ENCODE data around the gene ADGRB2.
"Not testable (repeated sequence)": the region's sequence is repeated elsewhere in the genome, so short reads cannot be mapped to it uniquely, and the experiment has no call there.

ADGRB2 gene

GRCh38 chr1:31725134-31725533 is 39.0 kb downstream of the ADGRB2 start:
- DNase-seq: no peak

DNA sequence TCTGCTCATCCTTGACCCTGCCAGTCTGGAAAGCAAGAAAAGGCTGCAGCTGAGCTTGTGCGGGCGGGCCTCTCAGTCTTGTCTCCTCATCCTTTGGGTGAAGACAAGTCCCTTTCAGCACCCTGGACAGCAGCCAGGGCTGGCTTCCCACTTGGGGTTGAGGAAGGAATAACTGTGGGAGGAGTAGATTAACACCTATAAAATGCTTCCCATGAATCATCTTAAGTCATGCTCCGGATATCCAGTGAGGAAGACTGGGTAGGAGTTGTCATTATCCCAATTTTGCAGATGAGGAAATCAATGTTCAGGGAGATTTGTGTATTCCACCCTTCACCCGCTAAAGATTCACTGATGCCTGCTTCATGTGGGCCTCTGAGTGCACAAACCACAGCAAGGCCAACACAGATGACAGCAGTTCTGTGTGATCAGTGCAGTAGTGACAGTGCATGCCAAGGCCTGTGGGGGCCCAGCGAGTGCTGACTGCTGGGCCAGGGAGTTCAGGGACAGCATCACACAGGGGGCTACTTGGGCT is 40.2 kb downstream of the ADGRB2 start:
- DNase-seq: no peak

GRCh38 chr1:31718327-31718897 is 45.7 kb downstream of the ADGRB2 start:
- DNase-seq: no peak

GRCh38 chr1:31717341-31717740 is 46.8 kb downstream of the ADGRB2 start:
- no peak for DNase-seq

DNA sequence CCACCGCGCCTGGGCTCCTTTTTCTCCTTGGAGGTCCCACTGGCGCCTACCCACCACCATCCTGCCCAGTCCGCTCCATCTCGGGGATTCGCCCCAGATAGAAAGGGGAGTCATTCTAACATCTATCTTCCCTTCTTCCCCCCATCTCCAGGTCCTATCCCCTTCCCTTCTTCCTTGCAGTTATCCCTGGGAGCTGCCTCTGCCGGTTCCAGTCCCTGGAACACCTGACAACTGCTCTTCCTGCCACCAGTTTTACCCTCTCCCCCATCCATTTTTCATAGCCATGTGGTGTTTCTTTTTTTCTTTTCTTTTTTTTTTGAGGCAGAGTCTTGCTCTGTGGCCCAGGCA is 48.3 kb downstream of the ADGRB2 start:
- DNase-seq: no peak

DNA sequence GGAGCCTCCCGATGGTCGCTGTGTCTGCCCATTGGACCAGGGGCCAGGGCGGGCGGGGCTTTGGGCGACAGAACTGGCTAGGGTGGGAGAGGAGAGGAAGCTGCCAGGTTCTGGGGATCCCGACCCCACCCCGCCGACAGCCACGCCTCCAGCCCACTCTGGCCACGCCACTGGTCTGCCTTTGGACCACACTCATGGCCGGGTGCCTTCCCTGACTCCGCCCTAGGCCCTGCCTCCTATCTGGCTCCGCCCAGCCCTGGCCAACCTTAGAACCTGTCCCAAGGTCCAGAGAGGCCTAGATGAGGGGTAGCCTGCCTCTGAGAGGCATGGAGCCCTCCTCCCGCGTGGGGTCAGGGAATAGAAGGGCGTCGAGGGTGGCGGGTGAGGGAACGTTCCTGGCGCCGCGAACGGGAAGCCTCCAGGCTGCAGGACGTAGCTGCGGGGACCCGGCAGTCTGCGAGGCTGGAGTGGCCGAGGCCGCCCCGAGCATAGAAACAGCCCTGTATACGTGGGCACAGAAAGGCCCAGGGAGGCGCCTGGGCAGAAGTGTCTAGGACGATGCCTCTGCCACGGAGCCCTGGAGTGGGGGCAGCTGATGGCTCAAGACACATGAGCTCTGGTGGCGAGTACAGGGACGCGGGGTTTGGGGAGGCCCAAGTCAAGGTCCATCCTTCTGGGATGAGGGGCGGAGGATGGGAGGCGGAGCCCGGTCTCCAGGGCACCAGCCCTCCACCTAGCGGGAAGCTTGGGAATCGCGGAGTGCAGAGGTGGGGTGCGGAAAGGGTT is 48.9 kb downstream of the ADGRB2 start:
- DNase-seq: peak; percentile 21

- no peak for DNase-seq
Observed at GRCh38 chr1:31714442-31715086, 49.6 kb downstream of the ADGRB2 start.

DNA sequence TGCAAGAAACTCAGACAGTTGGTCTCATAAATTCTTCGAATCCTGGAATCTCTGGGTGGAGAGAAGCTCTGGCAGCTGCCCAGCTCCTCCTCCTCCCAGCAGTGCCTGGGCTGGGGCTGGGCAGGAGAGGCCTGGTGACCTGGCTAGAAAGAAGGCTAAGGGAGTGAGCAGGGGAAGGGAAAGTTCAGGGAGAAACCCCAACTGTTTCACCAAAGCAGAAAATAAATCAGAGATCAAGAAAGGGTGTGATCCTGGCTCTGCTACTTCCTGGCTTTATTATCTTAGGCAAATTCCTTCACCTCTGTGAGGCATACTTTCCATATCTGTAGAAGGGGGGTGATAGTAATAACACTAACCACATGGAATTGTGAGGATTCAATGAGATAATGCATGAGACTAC is 51.5 kb downstream of the ADGRB2 start:
- no peak for DNase-seq

GRCh38 chr1:31712068-31712467 is 52.1 kb downstream of the ADGRB2 start:
- no peak for DNase-seq

- no peak for DNase-seq
Observed at GRCh38 chr1:31708324-31708723, 55.8 kb downstream of the ADGRB2 start.

DNA sequence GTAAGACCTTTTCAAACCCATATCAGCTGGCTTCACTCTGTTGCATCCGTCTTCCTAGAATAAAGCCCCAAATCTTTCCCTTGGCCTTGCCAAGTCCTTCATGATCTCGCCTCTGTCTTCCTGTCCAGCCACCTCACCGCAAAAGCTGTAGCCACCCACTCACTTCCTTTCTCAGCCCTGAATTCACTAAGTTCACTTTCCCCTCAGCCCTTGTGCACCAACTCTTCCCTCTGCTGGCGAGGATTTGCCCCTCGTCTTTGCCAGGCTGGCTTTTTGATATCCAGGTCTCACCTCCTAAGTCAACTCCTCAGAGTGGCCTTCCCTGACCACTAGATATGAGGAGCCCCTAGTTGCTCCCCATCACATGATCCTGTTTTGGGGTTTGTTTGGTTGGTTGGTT is 56.4 kb downstream of the ADGRB2 start:
- DNase-seq: no peak

GRCh38 chr1:31707059-31707600 is 57.0 kb downstream of the ADGRB2 start:
- DNase-seq: not testable (repeated sequence)

GRCh38 chr1:31706384-31707058 is 57.6 kb downstream of the ADGRB2 start:
- DNase-seq: no peak

DNA sequence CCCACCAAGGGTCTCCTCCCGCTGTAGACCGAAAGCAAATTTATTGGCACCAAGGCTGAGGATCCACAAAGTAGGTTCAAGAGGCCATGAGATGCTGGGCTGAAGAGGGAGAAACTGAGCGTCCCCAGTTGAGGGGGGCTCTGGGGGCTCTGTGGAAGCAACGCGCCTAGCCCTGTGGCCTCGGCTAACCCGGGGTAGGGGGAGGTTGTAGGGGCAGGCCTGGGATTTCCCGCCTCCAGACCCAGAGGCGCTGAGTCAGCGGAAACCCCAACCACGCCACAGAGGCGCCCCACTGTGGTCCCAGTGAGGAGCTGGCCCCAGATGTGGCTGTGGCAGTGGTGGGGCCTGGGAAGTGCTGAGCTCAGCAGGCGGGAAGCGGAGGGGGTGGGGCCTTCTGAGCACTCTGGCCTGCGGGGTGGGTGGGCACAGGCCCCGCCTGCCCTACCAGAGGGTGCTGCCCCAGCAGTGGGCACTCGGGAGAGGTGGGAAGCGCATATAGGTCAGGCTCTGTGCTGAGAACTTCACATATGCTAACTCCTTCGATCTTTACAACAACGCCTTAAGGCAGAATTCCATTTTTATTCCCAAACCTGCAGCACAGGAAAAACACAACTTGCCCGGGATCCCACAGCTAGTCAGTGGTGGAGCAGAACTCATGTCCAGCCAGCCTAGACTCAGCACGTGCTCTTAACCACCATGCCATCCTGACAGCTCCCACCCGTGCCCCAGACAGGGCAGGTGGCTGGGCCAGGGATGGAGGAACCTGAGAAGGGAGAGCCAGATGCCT is 58.9 kb downstream of the ADGRB2 start:
- DNase-seq: no peak

- DNase-seq: no peak
Observed at GRCh38 chr1:31704271-31705079, 59.7 kb downstream of the ADGRB2 start.

DNA sequence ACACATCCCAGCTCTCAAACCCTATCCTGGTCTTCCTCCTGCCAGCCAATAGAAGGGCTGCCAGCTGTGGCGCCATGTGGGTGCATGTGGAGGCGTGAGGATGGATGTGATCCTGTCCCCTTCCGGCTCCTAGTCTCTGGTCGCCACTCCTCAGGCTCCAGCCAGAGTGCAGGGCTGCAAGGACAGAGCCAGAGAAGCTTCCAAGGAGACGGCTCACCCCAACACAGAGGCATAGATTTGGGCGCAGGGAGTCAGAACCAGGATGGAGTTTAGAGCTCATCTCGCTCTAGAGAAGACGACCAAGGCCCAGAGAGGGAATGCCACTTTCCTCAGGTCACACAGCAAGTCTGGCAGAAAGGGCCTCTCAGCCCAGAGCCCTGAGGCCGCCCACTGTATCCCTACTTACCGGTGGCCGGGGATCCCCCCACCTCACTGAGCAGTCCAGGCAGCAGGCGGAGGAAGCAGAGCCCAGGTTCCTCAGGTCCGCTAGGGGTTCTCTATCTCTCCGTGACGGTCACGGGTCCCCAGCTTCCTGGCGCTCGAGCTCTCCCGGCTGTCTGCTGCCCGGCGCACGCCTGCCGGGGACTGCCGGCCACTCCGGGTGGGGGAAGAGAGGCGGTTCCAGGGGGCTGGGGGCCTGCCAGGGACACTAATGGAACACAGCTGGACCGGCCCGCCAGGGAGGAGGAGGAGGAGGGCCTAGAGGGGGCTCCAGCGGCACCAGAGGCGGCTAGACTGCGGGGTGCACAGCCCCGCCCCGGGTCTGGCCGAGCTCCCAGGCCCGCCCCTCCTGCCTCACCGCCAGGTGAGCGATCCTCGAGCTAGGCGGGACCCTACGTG is 60.5 kb downstream of the ADGRB2 start, which contains the start of gene COL16A1:
TSS of gene COL16A1 (minus strand) at position 587 of the 840 bp plus-strand sequence. CDS start 1,824 bp downstream, outside the sequence.
- no peak for DNase-seq

DNA sequence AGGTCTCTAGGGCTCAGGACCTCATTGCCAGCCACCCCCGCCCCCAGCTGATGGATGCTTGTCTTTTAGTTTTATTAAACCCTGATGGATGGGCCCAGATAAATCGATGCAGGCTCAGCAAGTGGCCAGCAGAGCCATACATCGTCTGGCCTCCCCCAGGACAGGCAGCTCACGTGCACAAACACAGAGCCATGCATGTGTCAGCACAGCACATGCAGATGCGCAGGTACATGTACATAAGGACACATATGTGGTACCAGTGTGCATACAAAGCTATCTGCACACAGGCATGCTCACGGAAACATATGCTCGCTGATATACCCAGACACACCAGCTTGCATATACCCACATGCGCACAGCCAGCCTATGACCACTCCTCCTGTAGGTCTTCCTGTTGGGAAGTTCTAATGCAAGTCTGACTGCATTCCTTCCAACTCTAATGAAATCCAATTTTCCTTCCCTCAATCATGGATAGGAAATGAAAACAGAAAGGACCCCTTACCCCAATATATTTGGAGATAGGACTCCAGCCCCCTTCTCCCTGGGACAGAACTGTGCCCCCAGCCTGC is 61.2 kb downstream of the ADGRB2 start:
- no peak for DNase-seq

DNA sequence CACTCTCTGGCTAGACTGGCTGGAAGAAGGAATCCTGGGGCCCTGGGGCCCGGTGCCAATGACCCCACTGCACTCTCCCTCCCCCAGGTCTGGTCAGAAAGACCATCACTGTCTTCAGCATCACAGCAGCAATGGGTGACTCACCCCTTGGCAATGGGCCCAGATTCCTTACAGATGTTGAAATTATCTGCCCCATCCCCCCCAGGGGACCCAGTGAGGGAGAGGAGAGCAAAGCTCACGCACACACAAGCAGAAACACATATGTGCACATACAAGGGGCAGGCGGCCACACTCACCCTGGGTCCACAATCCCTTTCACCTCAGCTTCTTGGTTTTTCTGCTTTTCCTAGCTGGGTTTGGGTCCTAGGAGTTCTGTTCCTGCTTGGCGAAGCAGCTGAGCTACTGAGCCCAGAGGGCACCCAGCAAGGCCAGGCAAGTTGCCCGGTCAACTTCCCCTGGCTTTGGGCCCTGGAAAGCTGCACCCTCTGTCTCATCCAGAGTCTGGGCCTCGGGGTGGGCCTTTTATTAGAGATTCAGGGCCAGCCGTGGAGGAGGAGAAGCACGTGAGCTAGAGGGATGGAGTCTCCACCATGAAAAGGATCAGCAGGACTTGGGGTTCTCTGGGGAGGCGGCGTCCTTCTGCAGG is 62.9 kb downstream of the ADGRB2 start:
- DNase-seq: peak; percentile 71

- DNase-seq: no peak
Observed at GRCh38 chr1:31700468-31701090, 63.6 kb downstream of the ADGRB2 start.

Measured in GOT3 (cell line).